ENCODE data around the gene NLRP3.

DNA sequence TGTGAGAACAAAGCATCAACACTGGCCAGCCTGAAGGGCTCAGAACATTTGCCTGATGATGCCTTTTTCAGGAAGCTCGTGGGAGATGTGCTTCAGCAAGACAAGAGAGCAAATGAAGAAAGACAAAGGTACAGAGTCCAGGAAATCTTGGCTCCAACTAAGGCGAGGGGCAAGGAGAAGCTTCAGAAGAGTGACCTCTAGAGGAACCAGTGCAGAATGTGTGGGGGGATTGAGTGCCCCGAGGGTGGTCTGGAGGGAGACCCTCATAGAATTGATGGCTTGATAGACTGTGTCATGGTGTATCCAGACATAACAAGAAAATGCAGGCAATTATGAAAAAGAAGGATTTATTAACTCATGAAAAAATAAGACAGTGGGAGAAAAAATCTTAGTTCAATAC lies 15.3 kb upstream of the NLRP3 start:
- TF ChIP-seq, protein P1, sequence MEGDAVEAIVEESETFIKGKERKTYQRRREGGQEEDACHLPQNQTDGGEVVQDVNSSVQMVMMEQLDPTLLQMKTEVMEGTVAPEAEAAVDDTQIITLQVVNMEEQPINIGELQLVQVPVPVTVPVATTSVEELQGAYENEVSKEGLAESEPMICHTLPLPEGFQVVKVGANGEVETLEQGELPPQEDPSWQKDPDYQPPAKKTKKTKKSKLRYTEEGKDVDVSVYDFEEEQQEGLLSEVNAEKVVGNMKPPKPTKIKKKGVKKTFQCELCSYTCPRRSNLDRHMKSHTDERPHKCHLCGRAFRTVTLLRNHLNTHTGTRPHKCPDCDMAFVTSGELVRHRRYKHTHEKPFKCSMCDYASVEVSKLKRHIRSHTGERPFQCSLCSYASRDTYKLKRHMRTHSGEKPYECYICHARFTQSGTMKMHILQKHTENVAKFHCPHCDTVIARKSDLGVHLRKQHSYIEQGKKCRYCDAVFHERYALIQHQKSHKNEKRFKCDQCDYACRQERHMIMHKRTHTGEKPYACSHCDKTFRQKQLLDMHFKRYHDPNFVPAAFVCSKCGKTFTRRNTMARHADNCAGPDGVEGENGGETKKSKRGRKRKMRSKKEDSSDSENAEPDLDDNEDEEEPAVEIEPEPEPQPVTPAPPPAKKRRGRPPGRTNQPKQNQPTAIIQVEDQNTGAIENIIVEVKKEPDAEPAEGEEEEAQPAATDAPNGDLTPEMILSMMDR (IDR thresholded peaks at IDR 0.05; ENCODE audit: low read depth, low read length, poor library complexity, severe bottlenecking) = peak; percentile 30
- TF ChIP-seq EZH2phosphoT487 (IDR thresholded peaks at IDR 0.05; ENCODE audit: borderline replicate concordance, low read length) = no peak
